ENCODE results near the gene ZNF710. TPM values are rescaled to one million over a fixed set of nuclear protein-coding genes. Genes with fewer than 3 reads are reported as not detected.

ZNF710 gene
- total RNA-seq, 3 donors from 2014 or later (not counting 1 experiment from before 2014, with no cell fraction given) = 26.5 to 43.1 (median 26.6) TPM

DNA sequence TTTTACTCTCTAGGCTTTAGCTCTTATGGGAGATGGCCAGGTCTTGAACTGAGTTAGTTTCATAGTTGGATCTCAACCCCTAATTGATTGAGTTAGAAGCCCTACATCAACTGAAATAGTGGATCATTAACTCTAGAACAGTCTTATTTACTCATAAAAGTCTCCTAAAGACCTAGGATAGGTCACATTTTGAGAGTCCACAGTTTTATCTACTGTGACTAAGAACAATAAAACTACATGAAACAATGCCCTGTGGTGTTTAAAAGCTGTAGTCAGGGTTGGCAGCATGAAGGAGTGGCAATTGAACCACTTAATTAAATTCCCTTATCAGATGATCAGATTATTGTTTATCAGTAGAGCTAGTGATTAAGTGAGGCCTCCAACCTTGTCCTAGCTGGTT, 123.4 kb downstream of the ZNF710 start:
- H3K36me3 Mint-ChIP-seq = no peaks in the 10 kb centered on the region
- ATAC-seq = no peak
- no peak overlapping the region for H3K4me3 Mint-ChIP-seq
- H3K36me3 ChIP-seq (ENCODE audit: control insufficient read depth, insufficient read depth, low read length) = no peaks in the 10 kb centered on the region
- H3K4me1 ChIP-seq (ENCODE audit: control insufficient read depth, insufficient read depth, low read length) = no peaks in the 10 kb centered on the region
- no peak for DNase-seq
- no peaks in the 10 kb centered on the region for H3K9me3 ChIP-seq (ENCODE audit: control insufficient read depth, insufficient read depth, low read length)
- no peak overlapping the region for H3K27ac Mint-ChIP-seq
- no peaks in the 10 kb centered on the region for H3K9me3 Mint-ChIP-seq
- no peak overlapping the region for H3K4me3 ChIP-seq (ENCODE audit: low read length)
- H3K27ac ChIP-seq (ENCODE audit: low read length) = no peak overlapping the region
- TF ChIP-seq, protein P1, sequence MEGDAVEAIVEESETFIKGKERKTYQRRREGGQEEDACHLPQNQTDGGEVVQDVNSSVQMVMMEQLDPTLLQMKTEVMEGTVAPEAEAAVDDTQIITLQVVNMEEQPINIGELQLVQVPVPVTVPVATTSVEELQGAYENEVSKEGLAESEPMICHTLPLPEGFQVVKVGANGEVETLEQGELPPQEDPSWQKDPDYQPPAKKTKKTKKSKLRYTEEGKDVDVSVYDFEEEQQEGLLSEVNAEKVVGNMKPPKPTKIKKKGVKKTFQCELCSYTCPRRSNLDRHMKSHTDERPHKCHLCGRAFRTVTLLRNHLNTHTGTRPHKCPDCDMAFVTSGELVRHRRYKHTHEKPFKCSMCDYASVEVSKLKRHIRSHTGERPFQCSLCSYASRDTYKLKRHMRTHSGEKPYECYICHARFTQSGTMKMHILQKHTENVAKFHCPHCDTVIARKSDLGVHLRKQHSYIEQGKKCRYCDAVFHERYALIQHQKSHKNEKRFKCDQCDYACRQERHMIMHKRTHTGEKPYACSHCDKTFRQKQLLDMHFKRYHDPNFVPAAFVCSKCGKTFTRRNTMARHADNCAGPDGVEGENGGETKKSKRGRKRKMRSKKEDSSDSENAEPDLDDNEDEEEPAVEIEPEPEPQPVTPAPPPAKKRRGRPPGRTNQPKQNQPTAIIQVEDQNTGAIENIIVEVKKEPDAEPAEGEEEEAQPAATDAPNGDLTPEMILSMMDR (IDR thresholded peaks at IDR 0.05) = no peak
- no peaks in the 10 kb centered on the region for H3K27me3 ChIP-seq (ENCODE audit: control insufficient read depth, insufficient read depth, low read length)
- intact Hi-C loops (cut with micrococcal nuclease) = no loop called here
- no peaks in the 10 kb centered on the region for H3K4me1 Mint-ChIP-seq
- H3K27me3 Mint-ChIP-seq (ENCODE audit: low read depth in 2 of 2) = peaks cover 9 to 14% of the 10 kb centered on the region in 2 donors

DNA sequence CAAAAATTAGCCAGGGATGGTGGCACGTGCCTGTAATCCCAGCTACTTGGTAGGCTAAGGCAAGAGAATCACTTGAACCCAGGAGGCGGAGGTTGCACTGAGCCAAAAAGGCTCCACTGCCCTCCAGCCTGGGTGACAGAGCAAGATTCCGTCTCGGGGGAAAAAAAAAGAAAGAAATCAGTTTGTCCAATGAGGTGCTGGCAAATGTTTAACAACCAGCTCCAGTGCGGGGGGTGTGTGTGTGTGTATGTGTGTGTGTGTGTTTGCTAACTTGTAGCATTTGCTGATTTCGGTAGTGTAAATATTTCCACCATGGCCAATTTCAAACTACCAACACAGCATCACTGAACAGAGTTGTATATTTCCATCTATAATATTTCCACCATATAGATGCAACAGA, 124.9 kb downstream of the ZNF710 start:
- no peaks in the 10 kb centered on the region for H3K36me3 ChIP-seq (ENCODE audit: control insufficient read depth, insufficient read depth, low read length)
- peaks cover 6 to 11% of the 10 kb centered on the region in 2 donors for H3K27me3 Mint-ChIP-seq (ENCODE audit: low read depth in 2 of 2)
- no peak overlapping the region for H3K27ac ChIP-seq (ENCODE audit: low read length)
- TF ChIP-seq, protein P1 (IDR thresholded peaks at IDR 0.05) = no peak
- H3K9me3 Mint-ChIP-seq = no peaks in the 10 kb centered on the region
- H3K4me1 Mint-ChIP-seq = no peaks in the 10 kb centered on the region
- H3K36me3 Mint-ChIP-seq = no peaks in the 10 kb centered on the region
- ATAC-seq (no peak), DNase-seq (no peak)
- no peaks in the 10 kb centered on the region for H3K27me3 ChIP-seq (ENCODE audit: control insufficient read depth, insufficient read depth, low read length)
- no peak overlapping the region for H3K4me3 Mint-ChIP-seq
- WGBS (ENCODE audit: insufficient coverage) = 94% methylated on average over 5 of the region's 6 CpGs
- intact Hi-C loops (cut with micrococcal nuclease) = no loop called here
- H3K4me3 ChIP-seq (ENCODE audit: low read length) = no peak overlapping the region
- no peak overlapping the region for H3K27ac Mint-ChIP-seq
- no peaks in the 10 kb centered on the region for H3K9me3 ChIP-seq (ENCODE audit: control insufficient read depth, insufficient read depth, low read length)
- no peaks in the 10 kb centered on the region for H3K4me1 ChIP-seq (ENCODE audit: control insufficient read depth, insufficient read depth, low read length)

DNA sequence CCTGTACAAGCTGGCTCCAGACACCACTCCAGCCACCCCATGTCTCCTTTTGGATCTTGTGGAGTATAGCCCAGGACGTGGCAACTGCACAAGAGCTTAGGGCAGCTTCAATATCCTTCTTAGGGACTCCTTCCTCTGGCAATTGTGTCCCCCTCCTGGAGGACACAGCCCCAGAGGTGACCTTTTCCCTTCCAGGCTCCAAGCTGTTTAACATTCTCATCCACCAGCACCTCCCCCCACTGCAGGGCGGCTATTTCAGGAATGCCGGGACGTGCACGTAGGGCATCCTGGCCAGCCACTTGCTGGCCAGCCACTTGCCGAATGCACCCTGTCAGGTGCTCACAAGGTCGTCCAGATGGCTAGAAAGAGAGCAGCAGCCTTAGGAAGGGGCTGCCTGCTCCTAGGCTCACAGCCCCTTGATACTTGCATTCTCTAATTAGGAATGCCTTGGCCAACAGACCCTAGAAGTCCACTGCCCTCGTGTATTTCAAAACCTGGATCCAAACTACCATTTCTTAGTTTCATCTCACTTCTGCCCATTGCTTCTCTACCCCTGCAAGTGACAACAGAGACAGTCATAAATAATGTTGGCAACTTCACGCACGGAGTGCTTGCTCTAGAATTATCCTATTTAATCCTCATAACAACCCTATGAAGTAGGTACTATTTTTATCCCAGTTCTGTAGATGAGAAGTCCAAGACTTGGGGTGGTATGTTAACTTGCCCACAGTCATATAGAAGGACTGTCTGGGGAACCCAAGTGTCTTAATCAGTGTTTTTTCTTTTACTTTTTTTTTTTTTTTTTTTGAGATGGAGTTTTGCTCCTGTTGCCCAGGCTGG, 125.7 kb downstream of the ZNF710 start:
- no peaks in the 10 kb centered on the region for H3K9me3 Mint-ChIP-seq
- Histone ChIP-seq H3K4me1 (ENCODE audit: control insufficient read depth, insufficient read depth, low read length) (no peaks in the 10 kb centered on the region), H3K27ac (ENCODE audit: low read length) (no peak overlapping the region), H3K9me3 (ENCODE audit: control insufficient read depth, insufficient read depth, low read length) (no peaks in the 10 kb centered on the region), H3K27me3 (ENCODE audit: control insufficient read depth, insufficient read depth, low read length) (no peaks in the 10 kb centered on the region), H3K36me3 (ENCODE audit: control insufficient read depth, insufficient read depth, low read length) (no peaks in the 10 kb centered on the region), H3K4me3 (ENCODE audit: low read length) (no peak overlapping the region)
- H3K4me1 Mint-ChIP-seq = no peaks in the 10 kb centered on the region
- no peak overlapping the region for H3K4me3 Mint-ChIP-seq
- 69% methylated on average over 10 of the region's 10 CpGs for WGBS (ENCODE audit: insufficient coverage)
- H3K27me3 Mint-ChIP-seq (ENCODE audit: low read depth in 2 of 2) = peaks cover 6 to 11% of the 10 kb centered on the region in 2 donors
- no peak overlapping the region for H3K27ac Mint-ChIP-seq
- ATAC-seq (no peak), DNase-seq (no peak)
- TF ChIP-seq, protein P1 (IDR thresholded peaks at IDR 0.05) = no peak
- H3K36me3 Mint-ChIP-seq = no peaks in the 10 kb centered on the region
- intact Hi-C loops (cut with micrococcal nuclease) = no loop called here

DNA sequence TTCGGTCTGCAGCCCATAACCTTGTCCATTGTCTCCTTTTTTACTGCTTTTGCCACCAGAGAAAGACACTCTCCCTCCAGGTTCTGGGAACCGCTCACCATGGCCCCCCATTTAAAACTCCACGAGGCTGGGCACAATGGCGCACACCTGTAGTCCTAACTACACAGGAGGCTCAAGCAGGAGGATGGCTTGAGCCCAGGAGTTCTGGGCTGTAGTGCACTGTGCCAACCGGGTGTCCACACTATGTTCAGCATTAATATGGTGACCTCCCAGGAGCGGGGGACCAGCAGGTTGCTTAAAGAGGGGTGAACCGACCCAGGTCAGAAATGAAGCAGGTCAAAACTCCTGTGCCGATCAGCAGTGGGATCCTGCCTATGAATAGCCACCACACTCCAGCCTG, 129.2 kb downstream of the ZNF710 start:
- ATAC-seq = no peak
- H3K4me3 Mint-ChIP-seq = no peak overlapping the region
- H3K9me3 ChIP-seq (ENCODE audit: control insufficient read depth, insufficient read depth, low read length) = no peaks in the 10 kb centered on the region
- no peak for DNase-seq
- no peak overlapping the region for H3K27ac Mint-ChIP-seq
- no peak overlapping the region for H3K4me3 ChIP-seq (ENCODE audit: low read length)
- H3K36me3 ChIP-seq (ENCODE audit: control insufficient read depth, insufficient read depth, low read length) = no peaks in the 10 kb centered on the region
- no peaks in the 10 kb centered on the region for H3K4me1 ChIP-seq (ENCODE audit: control insufficient read depth, insufficient read depth, low read length)
- intact Hi-C loops (cut with micrococcal nuclease) = no loop called here
- H3K27me3 ChIP-seq (ENCODE audit: control insufficient read depth, insufficient read depth, low read length) = no peaks in the 10 kb centered on the region
- WGBS (ENCODE audit: insufficient coverage) = 97% methylated on average over 7 of the region's 8 CpGs
- H3K27ac ChIP-seq (ENCODE audit: low read length) = no peak overlapping the region
- H3K9me3 Mint-ChIP-seq = no peaks in the 10 kb centered on the region
- no peaks in the 10 kb centered on the region for H3K4me1 Mint-ChIP-seq
- TF ChIP-seq, protein P1 (IDR thresholded peaks at IDR 0.05) = no peak
- no peaks in the 10 kb centered on the region for H3K36me3 Mint-ChIP-seq
- peaks cover 6 to 11% of the 10 kb centered on the region in 2 donors for H3K27me3 Mint-ChIP-seq (ENCODE audit: low read depth in 2 of 2)
